ENCODE data around the gene PLA2G2F. TPM values are rescaled to one million over a fixed set of nuclear protein-coding genes. Genes with fewer than 3 reads are reported as not detected.

PLA2G2F gene
- total RNA-seq, 1 experiment from 2014 or later: not detected

DNA sequence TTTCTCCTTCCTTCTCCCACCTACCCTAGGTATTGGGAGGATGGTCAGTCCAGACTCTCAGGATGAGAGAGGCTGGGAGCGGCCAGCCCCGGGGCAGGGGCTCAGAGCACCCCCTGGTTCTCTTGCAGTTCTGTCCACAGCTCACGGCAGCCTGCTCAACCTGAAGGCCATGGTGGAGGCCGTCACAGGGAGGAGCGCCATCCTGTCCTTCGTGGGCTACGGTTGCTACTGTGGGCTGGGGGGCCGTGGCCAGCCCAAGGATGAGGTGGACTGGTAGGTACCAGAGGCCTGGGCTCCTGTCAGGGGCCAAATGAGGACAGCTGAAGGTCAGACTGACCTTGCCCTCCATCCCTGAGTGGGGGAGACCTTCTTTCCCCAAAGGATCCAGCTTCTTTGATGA, 4.2 kb downstream of the PLA2G2F start:
- no TSS peak for BruUV-seq (replicated peaks)
- no peak for TF ChIP-seq TCF7L2 (IDR thresholded peaks at IDR 0.05; ENCODE audit: low read depth, low read length)
- no peak for TF ChIP-seq POLR2AphosphoS5 (IDR thresholded peaks at IDR 0.05; ENCODE audit: low read depth, low read length)
- no peak for TF ChIP-seq REST (IDR thresholded peaks at IDR 0.05; ENCODE audit: insufficient read depth in 1 of 2, low read depth in 2 of 2, low read length in 1 of 2)
- TF ChIP-seq SIN3A (IDR thresholded peaks at IDR 0.05; ENCODE audit: borderline replicate concordance, insufficient read depth, low read depth, low read length): no peak
- TF ChIP-seq, protein P1, sequence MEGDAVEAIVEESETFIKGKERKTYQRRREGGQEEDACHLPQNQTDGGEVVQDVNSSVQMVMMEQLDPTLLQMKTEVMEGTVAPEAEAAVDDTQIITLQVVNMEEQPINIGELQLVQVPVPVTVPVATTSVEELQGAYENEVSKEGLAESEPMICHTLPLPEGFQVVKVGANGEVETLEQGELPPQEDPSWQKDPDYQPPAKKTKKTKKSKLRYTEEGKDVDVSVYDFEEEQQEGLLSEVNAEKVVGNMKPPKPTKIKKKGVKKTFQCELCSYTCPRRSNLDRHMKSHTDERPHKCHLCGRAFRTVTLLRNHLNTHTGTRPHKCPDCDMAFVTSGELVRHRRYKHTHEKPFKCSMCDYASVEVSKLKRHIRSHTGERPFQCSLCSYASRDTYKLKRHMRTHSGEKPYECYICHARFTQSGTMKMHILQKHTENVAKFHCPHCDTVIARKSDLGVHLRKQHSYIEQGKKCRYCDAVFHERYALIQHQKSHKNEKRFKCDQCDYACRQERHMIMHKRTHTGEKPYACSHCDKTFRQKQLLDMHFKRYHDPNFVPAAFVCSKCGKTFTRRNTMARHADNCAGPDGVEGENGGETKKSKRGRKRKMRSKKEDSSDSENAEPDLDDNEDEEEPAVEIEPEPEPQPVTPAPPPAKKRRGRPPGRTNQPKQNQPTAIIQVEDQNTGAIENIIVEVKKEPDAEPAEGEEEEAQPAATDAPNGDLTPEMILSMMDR (IDR thresholded peaks at IDR 0.05): no peak
- POLR2A ChIA-PET: no interaction called here
- DNase-seq (ENCODE audit: low read depth, low spot score) (no peak), ATAC-seq (no peak)
- H3K9me3 ChIP-seq (ENCODE audit: control insufficient read depth, insufficient read depth, low read depth, low read length): no peaks in the 10 kb centered on the region
- intact Hi-C loops (cut with micrococcal nuclease; ENCODE audit: unreplicated experiment) (no loop called here), in situ Hi-C loops (cut with HindIII; ENCODE audit: low pct_unique_long_range_greater_than_20kb, low sequenced_read_pairs) (no loop called here)
- H3K4me1 ChIP-seq (ENCODE audit: control insufficient read depth, insufficient read depth, low read length): no peaks in the 10 kb centered on the region
- H3K36me3 ChIP-seq (ENCODE audit: control insufficient read depth, insufficient read depth, low read length): no peaks in the 10 kb centered on the region
- CTCF ChIA-PET: no interaction called here
- H3K27ac ChIP-seq (ENCODE audit: low read length): no peak overlapping the region
- H3K4me3 ChIP-seq (ENCODE audit: low read depth in 2 of 2, low read length in 2 of 2): no peak overlapping the region
- no peaks in the 10 kb centered on the region for H3K27me3 ChIP-seq (ENCODE audit: control insufficient read depth, insufficient read depth, low read length)

- H3K27me3 ChIP-seq (ENCODE audit: control insufficient read depth, insufficient read depth, low read length): no peaks in the 10 kb centered on the region
- no peaks in the 10 kb centered on the region for H3K36me3 ChIP-seq (ENCODE audit: control insufficient read depth, insufficient read depth, low read length)
- BruUV-seq (replicated peaks): no TSS peak
- no peaks in the 10 kb centered on the region for H3K9me3 ChIP-seq (ENCODE audit: control insufficient read depth, insufficient read depth, low read depth, low read length)
- POLR2A ChIA-PET: no interaction called here
- in situ Hi-C loops (cut with HindIII; ENCODE audit: low pct_unique_long_range_greater_than_20kb, low sequenced_read_pairs) (no loop called here), intact Hi-C loops (cut with micrococcal nuclease; ENCODE audit: unreplicated experiment) (no loop called here)
- no peak for TF ChIP-seq REST (IDR thresholded peaks at IDR 0.05; ENCODE audit: insufficient read depth in 1 of 2, low read depth in 2 of 2, low read length in 1 of 2)
- no peak for TF ChIP-seq POLR2AphosphoS5 (IDR thresholded peaks at IDR 0.05; ENCODE audit: low read depth, low read length)
- TF ChIP-seq SIN3A (IDR thresholded peaks at IDR 0.05; ENCODE audit: borderline replicate concordance, insufficient read depth, low read depth, low read length): no peak
- TF ChIP-seq TCF7L2 (IDR thresholded peaks at IDR 0.05; ENCODE audit: low read depth, low read length): no peak
- TF ChIP-seq, protein P1 (IDR thresholded peaks at IDR 0.05): no peak
- CTCF ChIA-PET: no interaction called here
- H3K27ac ChIP-seq (ENCODE audit: low read length): no peak overlapping the region
- DNase-seq (ENCODE audit: low read depth, low spot score) (no peak), ATAC-seq (no peak)
- no peak overlapping the region for H3K4me3 ChIP-seq (ENCODE audit: low read depth in 2 of 2, low read length in 2 of 2)
- no peaks in the 10 kb centered on the region for H3K4me1 ChIP-seq (ENCODE audit: control insufficient read depth, insufficient read depth, low read length)
These were observed 4.8 kb downstream of the PLA2G2F start for GRCh38 chr1:20143734-20144565.
